Vagina (tissue), 2 donors: Measurements from ENCODE around the gene SEC22C.

Source experiments
- CTCF ChIP-seq, 3 experiments: fragments of 450-650 bp in 2 of 3; fragments of 200-600 bp in 1 of 3; sonication (generic) in 1 of 3; IDR thresholded peaks; one replicate each; pipeline ENCODE4 v1.5.1; 2017 to 2019; ENCODE audit warnings: antibody characterized with exemption in 3 of 3, mild to moderate bottlenecking in 2 of 3, moderate library complexity in 2 of 3
- POLR2A ChIP-seq, 2 donors: fragments of 450-650 bp; IDR thresholded peaks; one replicate each; pipeline ENCODE4 v1.6.1; 2017; ENCODE audit warnings: antibody characterized with exemption in 2 of 2, mild to moderate bottlenecking in 2 of 2, moderate library complexity in 2 of 2
- POLR2AphosphoS5 ChIP-seq, 2 donors: sonication (generic); formaldehyde crosslinking; IDR thresholded peaks; one replicate each; pipeline ENCODE4 v1.9.0; 2017; ENCODE audit warnings: antibody characterized with exemption in 2 of 2, mild to moderate bottlenecking in 2 of 2, low read depth in 1 of 2; ENCODE audit not compliant: insufficient read depth in 1 of 2

- no peak for TF ChIP-seq CTCF (IDR thresholded peaks at IDR 0.05)
- TF ChIP-seq POLR2A (IDR thresholded peaks at IDR 0.05) = no peak
- no peak for TF ChIP-seq POLR2AphosphoS5 (IDR thresholded peaks at IDR 0.05; ENCODE audit: insufficient read depth in 1 of 2, low read depth in 1 of 2)
These were observed 73.9 kb downstream of the SEC22C start for GRCh38 chr3:42507761-42508335.
